Neural progenitor cell (in vitro differentiated cells): ENCODE data around the gene NFATC2. TPM values are rescaled to one million over a fixed set of nuclear protein-coding genes. Genes with fewer than 3 reads are reported as not detected.

Source experiments
- DNase-seq: peaks from one replicate; pipeline ENCODE4 v3.0.0-alpha.2; 2016; ENCODE audit warnings: low spot score
- H2AFZ ChIP-seq: fragments of 200-600 bp; sonication (generic); replicated peaks from 2 replicates; pipeline ENCODE4 v1.6.1; 2016; ENCODE audit warnings: antibody characterized with exemption
- H3F3A ChIP-seq: fragments of 200-600 bp; sonication (generic); 2 replicates; pipeline ENCODE4 v1.6.1; 2016; ENCODE audit warnings: antibody characterized with exemption, low read depth
- H3K27ac ChIP-seq: fragments of 200-600 bp; sonication (generic); 2 replicates; pipeline ENCODE4 v1.5.1; 2016; ENCODE audit warnings: mild to moderate bottlenecking
- H3K27me3 ChIP-seq: fragments of 200-600 bp; sonication (generic); 2 replicates; pipeline ENCODE4 v1.6.1; 2016; ENCODE audit warnings: mild to moderate bottlenecking, moderate library complexity
- H3K36me3 ChIP-seq: fragments of 200-600 bp; sonication (generic); 2 replicates; pipeline ENCODE4 v1.5.1; 2016
- H3K4me1 ChIP-seq: fragments of 200-600 bp; sonication (generic); 2 replicates; pipeline ENCODE4 v1.6.1; 2016; ENCODE audit warnings: mixed run types
- H3K4me2 ChIP-seq: fragments of 200-600 bp; sonication (generic); 2 replicates; pipeline ENCODE4 v1.6.1; 2016
- H3K4me3 ChIP-seq: fragments of 200-600 bp; sonication (generic); 2 replicates; pipeline ENCODE4 v1.5.1; 2016
- H3K79me2 ChIP-seq: fragments of 200-600 bp; sonication (generic); 2 replicates; pipeline ENCODE4 v1.6.1; 2016; ENCODE audit warnings: low read depth
- H3K9ac ChIP-seq: fragments of 200-600 bp; sonication (generic); 2 replicates; pipeline ENCODE4 v1.6.1; 2016
- H3K9me3 ChIP-seq: fragments of 200-600 bp; sonication (generic); 2 replicates; pipeline ENCODE4 v1.5.1; 2016; ENCODE audit warnings: low read depth
- H4K20me1 ChIP-seq: fragments of 200-600 bp; sonication (generic); 2 replicates; pipeline ENCODE4 v1.6.1; 2016; ENCODE audit warnings: low read depth
- H3K27ac Mint-ChIP-seq: 3 replicates; pipeline ENCODE4 v1.8.0; 2021; ENCODE audit warnings: mixed read lengths
- H3K27me3 Mint-ChIP-seq: 2 replicates; pipeline ENCODE4 v1.8.0; 2022; ENCODE audit warnings: low read depth, mild to moderate bottlenecking, inconsistent platforms, moderate library complexity, mixed read lengths; ENCODE audit not compliant: insufficient read depth
- H3K36me3 Mint-ChIP-seq: 3 replicates; pipeline ENCODE4 v1.8.0; 2021; ENCODE audit warnings: mixed read lengths
- H3K4me1 Mint-ChIP-seq: 3 replicates; pipeline ENCODE4 v1.8.0; 2021; ENCODE audit warnings: mixed read lengths
- H3K4me3 Mint-ChIP-seq: 3 replicates; pipeline ENCODE4 v1.8.0; 2021; ENCODE audit warnings: mild to moderate bottlenecking, moderate library complexity, mixed read lengths
- H3K9me3 Mint-ChIP-seq: 3 replicates; pipeline ENCODE4 v1.8.0; 2020; ENCODE audit warnings: mixed read lengths
- EZH2 ChIP-seq: fragments of 200-600 bp; sonication (generic); IDR thresholded peaks from 2 replicates; pipeline ENCODE4 v1.6.1; 2017; ENCODE audit warnings: antibody characterized with exemption, mild to moderate bottlenecking, moderate library complexity
- EZH2phosphoT487 ChIP-seq: fragments of 200-600 bp; sonication (generic); IDR thresholded peaks from 2 replicates; pipeline ENCODE4 v1.6.1; 2017; ENCODE audit warnings: antibody characterized with exemption
- total RNA-seq: library from RNA; depleted of rRNA; stranded (reverse); fragments of >200 nt; gene quantifications from 2 replicates; pipeline ENCODE4 v1.2.3, GENCODE V29; 2015; ENCODE audit warnings: low replicate concordance
- TF ChIP-seq, protein P1 (sequence below): fragments of 200-600 bp; sonication (generic); IDR thresholded peaks from 2 replicates; pipeline ENCODE4 v1.5.1; 2017; ENCODE audit warnings: antibody characterized with exemption, mild to moderate bottlenecking

Gene NFATC2
- total RNA-seq, 1 donor from 2014 or later, result 0.19 TPM

DNA sequence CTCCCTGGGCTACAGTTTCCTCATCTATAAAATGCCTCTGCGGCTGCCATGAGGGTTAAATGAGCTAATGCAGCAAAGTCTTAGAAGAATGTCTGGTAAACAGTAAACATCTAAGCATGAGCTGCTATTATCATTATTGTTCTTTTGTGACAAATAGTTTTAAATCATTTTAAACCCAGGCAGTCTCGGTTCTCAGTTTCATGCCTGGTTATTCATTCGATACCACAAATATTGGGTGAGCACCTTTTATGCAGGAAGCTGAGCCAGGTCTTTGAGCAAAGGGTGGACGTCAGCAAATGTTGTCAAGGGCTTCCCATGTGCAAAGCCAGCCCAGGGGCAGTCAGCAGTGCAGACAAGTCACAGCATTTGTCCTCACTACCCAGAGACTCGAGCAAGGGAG is 128.7 kb downstream of the NFATC2 start:
- Histone ChIP-seq H3K4me3 (no peak overlapping the region), H3K4me1 (peaks cover 5% of the 10 kb centered on the region), H3K27me3 (no peaks in the 10 kb centered on the region), H3F3A (peaks cover 4% of the 10 kb centered on the region), H2AFZ (no peak overlapping the region), H3K79me2 (no peaks in the 10 kb centered on the region), H3K27ac (no peak overlapping the region), H3K9ac (no peak overlapping the region), H3K36me3 (no peaks in the 10 kb centered on the region), H3K4me2 (no peak overlapping the region), H4K20me1 (no peaks in the 10 kb centered on the region), H3K9me3 (no peaks in the 10 kb centered on the region)
- H3K27me3 Mint-ChIP-seq, result peaks cover 13% of the 10 kb centered on the region
- H3K4me3 Mint-ChIP-seq, result no peak overlapping the region
- no peak overlapping the region for H3K27ac Mint-ChIP-seq
- no peak for DNase-seq
- TF ChIP-seq EZH2 (no peak), EZH2phosphoT487 (no peak)
- TF ChIP-seq, protein P1, sequence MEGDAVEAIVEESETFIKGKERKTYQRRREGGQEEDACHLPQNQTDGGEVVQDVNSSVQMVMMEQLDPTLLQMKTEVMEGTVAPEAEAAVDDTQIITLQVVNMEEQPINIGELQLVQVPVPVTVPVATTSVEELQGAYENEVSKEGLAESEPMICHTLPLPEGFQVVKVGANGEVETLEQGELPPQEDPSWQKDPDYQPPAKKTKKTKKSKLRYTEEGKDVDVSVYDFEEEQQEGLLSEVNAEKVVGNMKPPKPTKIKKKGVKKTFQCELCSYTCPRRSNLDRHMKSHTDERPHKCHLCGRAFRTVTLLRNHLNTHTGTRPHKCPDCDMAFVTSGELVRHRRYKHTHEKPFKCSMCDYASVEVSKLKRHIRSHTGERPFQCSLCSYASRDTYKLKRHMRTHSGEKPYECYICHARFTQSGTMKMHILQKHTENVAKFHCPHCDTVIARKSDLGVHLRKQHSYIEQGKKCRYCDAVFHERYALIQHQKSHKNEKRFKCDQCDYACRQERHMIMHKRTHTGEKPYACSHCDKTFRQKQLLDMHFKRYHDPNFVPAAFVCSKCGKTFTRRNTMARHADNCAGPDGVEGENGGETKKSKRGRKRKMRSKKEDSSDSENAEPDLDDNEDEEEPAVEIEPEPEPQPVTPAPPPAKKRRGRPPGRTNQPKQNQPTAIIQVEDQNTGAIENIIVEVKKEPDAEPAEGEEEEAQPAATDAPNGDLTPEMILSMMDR, result no peak
- H3K9me3 Mint-ChIP-seq, result peaks cover 2% of the 10 kb centered on the region
- no peaks in the 10 kb centered on the region for H3K36me3 Mint-ChIP-seq
- peaks cover 27% of the 10 kb centered on the region for H3K4me1 Mint-ChIP-seq

DNA sequence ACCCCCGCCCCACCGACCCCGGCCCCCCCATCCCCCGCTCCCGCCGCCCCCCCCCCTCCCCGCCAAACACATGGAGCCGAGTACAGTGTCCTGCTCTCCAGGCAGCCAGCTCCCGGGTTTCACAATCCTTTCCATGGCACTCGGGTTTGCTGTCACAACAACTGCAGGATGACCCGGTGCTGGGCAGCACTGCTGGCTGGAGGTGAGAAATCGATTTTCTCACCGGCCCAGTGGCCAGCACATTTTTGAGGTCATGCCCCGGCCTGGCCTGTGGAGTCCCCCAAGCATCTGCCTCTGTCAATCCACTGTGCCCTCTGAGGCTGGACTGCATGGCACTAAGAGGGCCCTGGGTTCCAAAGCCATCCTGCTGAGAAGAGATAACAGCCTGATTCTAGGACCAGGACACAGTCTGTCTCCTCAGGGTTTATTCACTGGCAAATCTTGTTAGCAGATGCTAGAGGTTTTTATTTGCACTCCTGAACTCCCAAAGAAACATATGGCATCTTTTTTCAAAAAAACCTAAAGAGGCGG is 129.5 kb downstream of the NFATC2 start:
- Histone ChIP-seq H3K27ac (no peak overlapping the region), H3K4me2 (no peak overlapping the region), H2AFZ (no peak overlapping the region), H3K4me1 (peaks cover 5% of the 10 kb centered on the region), H3K27me3 (no peaks in the 10 kb centered on the region), H4K20me1 (no peaks in the 10 kb centered on the region), H3K36me3 (no peaks in the 10 kb centered on the region), H3F3A (peaks cover 4% of the 10 kb centered on the region), H3K4me3 (no peak overlapping the region), H3K79me2 (no peaks in the 10 kb centered on the region), H3K9ac (no peak overlapping the region), H3K9me3 (no peaks in the 10 kb centered on the region)
- peaks cover 27% of the 10 kb centered on the region for H3K4me1 Mint-ChIP-seq
- H3K27ac Mint-ChIP-seq, result no peak overlapping the region
- no peak for DNase-seq
- no peak overlapping the region for H3K4me3 Mint-ChIP-seq
- H3K36me3 Mint-ChIP-seq, result no peaks in the 10 kb centered on the region
- peaks cover 13% of the 10 kb centered on the region for H3K27me3 Mint-ChIP-seq
- peaks cover 2% of the 10 kb centered on the region for H3K9me3 Mint-ChIP-seq
- TF ChIP-seq EZH2phosphoT487, result no peak
- TF ChIP-seq EZH2, result no peak
- TF ChIP-seq, protein P1, result no peak

DNA sequence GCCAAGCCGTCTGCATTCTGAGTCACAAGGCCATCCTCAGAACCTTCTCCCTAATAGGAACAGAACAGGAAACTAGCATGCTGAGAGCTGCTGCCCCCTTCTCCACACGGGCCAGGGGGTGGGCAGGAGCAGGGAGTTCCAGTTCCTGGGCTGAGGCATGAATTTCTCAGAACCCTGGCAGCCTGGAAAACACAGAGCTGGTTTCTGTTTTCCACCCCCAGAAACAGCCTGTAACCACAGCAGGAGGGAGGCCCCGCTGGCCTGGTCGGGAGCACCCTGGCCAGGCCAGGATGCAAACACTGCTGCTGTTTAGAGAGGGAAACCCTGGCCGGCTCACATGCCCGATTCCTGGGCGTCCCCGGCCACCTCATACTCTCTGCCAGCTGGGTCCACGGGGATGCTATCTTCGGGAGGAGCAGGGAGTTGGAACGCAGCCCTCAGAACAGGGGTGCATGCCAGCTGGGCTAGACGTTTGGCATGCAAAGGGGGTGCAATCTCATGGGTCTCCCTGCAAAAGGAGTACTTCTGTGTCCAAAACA is 130.1 kb downstream of the NFATC2 start:
- no peak for TF ChIP-seq EZH2phosphoT487
- TF ChIP-seq EZH2, result no peak
- TF ChIP-seq, protein P1, result no peak
- H2AFZ ChIP-seq, result peak overlapping the region; percentile 5

More for the DNA sequence above, 130.1 kb downstream of the NFATC2 start:
- no peak overlapping the region for H3K4me3 Mint-ChIP-seq
- peaks cover 2% of the 10 kb centered on the region for H3K9me3 Mint-ChIP-seq
- no peak for DNase-seq
- H3K27me3 ChIP-seq, result no peaks in the 10 kb centered on the region
- peaks cover 26% of the 10 kb centered on the region for H3K4me1 Mint-ChIP-seq
- no peaks in the 10 kb centered on the region for H3K79me2 ChIP-seq
- no peaks in the 10 kb centered on the region for H3K36me3 Mint-ChIP-seq
- no peak overlapping the region for H3K4me2 ChIP-seq
- H3K4me1 ChIP-seq, result peaks cover 5% of the 10 kb centered on the region
- no peak overlapping the region for H3K27ac ChIP-seq
- no peaks in the 10 kb centered on the region for H3K9me3 ChIP-seq
- no peaks in the 10 kb centered on the region for H3K36me3 ChIP-seq
- H3K4me3 ChIP-seq, result no peak overlapping the region
- no peaks in the 10 kb centered on the region for H4K20me1 ChIP-seq
- H3K27me3 Mint-ChIP-seq, result peaks cover 14% of the 10 kb centered on the region
- no peak overlapping the region for H3K27ac Mint-ChIP-seq
- H3K9ac ChIP-seq, result no peak overlapping the region
- H3F3A ChIP-seq, result peaks cover 4% of the 10 kb centered on the region
